Muscle of leg (tissue), 11 donors: ENCODE measurements around the gene SLC9A6. TPM values are rescaled to one million over a fixed set of nuclear protein-coding genes. Genes with fewer than 3 reads are reported as not detected.
A peak's percentile ranks its signal among the peaks of the same experiment; 100 is the strongest.

ENCODE experiments used
- DNase-seq: peaks from one replicate; pipeline ENCODE4 v3.0.0; 2013
- H3K27ac ChIP-seq: one replicate; pipeline ENCODE4 v1.5.1; 2013; ENCODE audit warnings: mild to moderate bottlenecking, low read length, control low read depth
- H3K27me3 ChIP-seq: one replicate; pipeline ENCODE4 v1.6.1; 2013; ENCODE audit warnings: low read length; ENCODE audit not compliant: control insufficient read depth, insufficient read depth
- H3K36me3 ChIP-seq: one replicate; pipeline ENCODE4 v1.6.1; 2013; ENCODE audit warnings: low read length; ENCODE audit not compliant: control insufficient read depth, insufficient read depth
- H3K4me1 ChIP-seq: one replicate; pipeline ENCODE4 v1.6.1; 2013; ENCODE audit warnings: low read length; ENCODE audit not compliant: control insufficient read depth, insufficient read depth
- H3K4me3 ChIP-seq: one replicate; pipeline ENCODE4 v1.5.1; 2013; ENCODE audit warnings: low read length, control low read depth
- H3K9me3 ChIP-seq: replicated peaks from 2 replicates; pipeline ENCODE4 v1.6.1; 2013; ENCODE audit warnings: low read depth, low read length; ENCODE audit not compliant: control insufficient read depth
- WGBS: methylation state at CpG from one replicate; pipeline ENCODE4 v1.1.5; 2013; ENCODE audit warnings: missing lambda C conversion rate; ENCODE audit not compliant: insufficient coverage; 5-methylcytosine and 5-hydroxymethylcytosine counted together
- polyA plus RNA-seq, 8 donors: library from polyadenylated mRNA; unstranded; fragments of 120-200 nt; gene quantifications; one replicate each; pipeline versions ENCODE4 v1.2.1 to v1.2.3, GENCODE V29; 2013; ENCODE audit warnings: inconsistent platforms in 1 of 8, low replicate concordance in 1 of 8; ENCODE audit not compliant: insufficient read length in 8 of 8, insufficient read depth in 1 of 8
- total RNA-seq: library from RNA; stranded (reverse); fragments of 120-200 nt; gene quantifications from one replicate; pipeline ENCODE4 v1.2.4, GENCODE V29; 2013

The SLC9A6 gene
- total and polyA plus RNA-seq, 9 donors: 6.6 to 8.9 (median 7.0) TPM

DNA sequence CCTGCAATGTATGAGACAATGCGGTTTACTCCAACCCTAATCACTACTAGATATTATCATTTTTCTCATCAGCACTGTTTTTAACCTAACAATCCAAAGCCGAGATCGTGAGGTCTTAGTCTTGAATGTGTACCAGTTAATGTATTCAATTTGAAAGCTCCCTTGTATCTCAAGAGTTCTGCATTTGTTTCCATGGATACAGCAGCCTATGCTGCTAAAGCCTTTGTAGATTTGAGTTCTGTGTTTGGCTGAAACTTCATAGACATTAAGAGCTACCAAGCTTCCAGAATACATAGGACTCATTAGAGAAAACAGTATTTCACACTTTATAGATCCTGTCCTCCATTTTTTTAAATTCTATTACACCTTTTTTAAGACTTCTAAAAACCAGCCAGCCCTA is 39.9 kb downstream of the SLC9A6 start:
- H3K27ac ChIP-seq: no peak overlapping the region
- no CpG with 5 or more reads among the region's 3 CpGs for WGBS
- H3K4me3 ChIP-seq: no peak overlapping the region
- peaks cover 12% of the 10 kb centered on the region for H3K27me3 ChIP-seq
- H3K9me3 ChIP-seq: no peaks in the 10 kb centered on the region
- H3K4me1 ChIP-seq: peaks cover 4% of the 10 kb centered on the region
- no peak for DNase-seq
- H3K36me3 ChIP-seq: no peaks in the 10 kb centered on the region

- Histone ChIP-seq H3K9me3 (no peaks in the 10 kb centered on the region), H3K27me3 (peaks cover 9% of the 10 kb centered on the region), H3K4me1 (peaks cover 12% of the 10 kb centered on the region), H3K36me3 (no peaks in the 10 kb centered on the region), H3K4me3 (no peak overlapping the region), H3K27ac (peak overlapping the region; percentile 90)
- peak; percentile 86 for DNase-seq
Measured at GRCh38 chrX:136028383-136028984, 43.2 kb downstream of the SLC9A6 start.

- H3K27ac ChIP-seq: peak overlapping the region; percentile 90
- peaks cover 17% of the 10 kb centered on the region for H3K4me1 ChIP-seq
- peaks cover 11% of the 10 kb centered on the region for H3K27me3 ChIP-seq
- H3K36me3 ChIP-seq: no peaks in the 10 kb centered on the region
- WGBS: no CpG with 5 or more reads among the region's 2 CpGs
- H3K4me3 ChIP-seq: no peak overlapping the region
- DNase-seq: peak; percentile 47
- H3K9me3 ChIP-seq: no peaks in the 10 kb centered on the region
Measured at GRCh38 chrX:136029766-136030165, 44.5 kb downstream of the SLC9A6 start.

DNA sequence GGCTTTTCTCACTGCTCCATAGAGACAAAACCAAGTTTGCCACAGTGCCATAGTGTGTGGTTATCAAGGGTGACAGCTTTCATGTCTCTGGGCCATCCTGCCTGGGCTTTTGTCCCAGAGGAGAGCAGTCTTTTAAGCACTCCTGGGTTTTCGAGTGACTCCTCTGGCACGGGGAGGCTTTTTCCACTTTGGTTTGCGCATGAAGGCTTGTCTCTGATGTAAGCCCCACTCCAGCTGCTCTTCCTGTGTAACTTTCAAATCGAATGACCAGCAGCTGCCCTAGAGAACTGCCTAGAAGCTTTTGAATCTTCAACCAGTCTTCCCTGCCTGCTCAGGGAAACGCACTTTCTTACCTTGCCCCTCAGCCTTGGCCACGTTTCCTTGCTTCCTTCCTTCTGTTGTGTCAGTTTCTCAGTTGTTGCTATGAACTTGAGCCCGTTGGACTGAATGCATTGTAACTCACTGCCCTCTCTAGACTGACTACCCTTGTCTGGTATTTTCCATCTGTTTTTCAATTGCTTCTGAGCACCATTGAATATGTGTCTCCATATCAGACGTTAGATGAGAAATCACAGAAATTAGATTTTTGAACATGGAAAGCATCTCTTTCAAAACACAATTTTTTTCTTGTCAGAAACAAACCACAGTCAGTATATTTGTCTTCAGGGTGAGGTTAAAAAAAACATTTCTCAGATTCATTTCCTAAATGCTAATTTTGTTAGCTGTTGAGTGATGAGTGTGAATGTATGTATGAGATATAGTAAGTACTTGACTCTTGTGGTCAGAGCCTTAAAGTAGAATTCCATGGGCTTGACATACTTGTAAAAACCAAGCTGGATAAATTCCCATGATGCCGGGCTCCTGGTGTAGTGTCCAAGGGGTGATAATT is 45.3 kb downstream of the SLC9A6 start:
- DNase-seq: peak; percentile 95
- Histone ChIP-seq H3K9me3 (no peaks in the 10 kb centered on the region), H3K4me1 (peaks cover 17% of the 10 kb centered on the region), H3K4me3 (no peak overlapping the region), H3K27me3 (peaks cover 11% of the 10 kb centered on the region), H3K27ac (peak overlapping the region; percentile 90), H3K36me3 (no peaks in the 10 kb centered on the region)
- 49% methylated on average over 7 of the region's 9 CpGs for WGBS

DNA sequence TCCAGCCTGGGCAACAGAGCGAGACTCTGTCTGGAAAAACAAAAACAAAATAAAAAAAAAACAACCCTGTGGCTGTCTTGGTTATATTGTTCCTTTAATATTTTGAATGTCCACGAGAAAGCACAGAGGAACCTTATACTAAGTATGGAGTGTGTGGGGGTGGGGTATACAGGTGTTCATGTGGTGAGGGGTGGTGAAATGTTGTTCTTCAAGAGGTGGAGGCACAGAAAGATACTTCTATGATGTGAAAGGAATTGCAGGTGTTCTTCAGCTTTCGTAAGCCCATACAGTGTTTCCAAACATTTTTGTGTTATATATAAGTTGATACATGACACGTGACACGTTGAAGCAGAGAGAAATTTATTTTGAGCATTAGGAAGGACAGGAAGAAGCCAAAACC is 46.4 kb downstream of the SLC9A6 start:
- Histone ChIP-seq H3K27ac (no peak overlapping the region), H3K36me3 (no peaks in the 10 kb centered on the region), H3K27me3 (peaks cover 13% of the 10 kb centered on the region), H3K4me1 (peaks cover 17% of the 10 kb centered on the region), H3K9me3 (no peaks in the 10 kb centered on the region), H3K4me3 (no peak overlapping the region)
- no peak for DNase-seq
- no CpG with 5 or more reads among the region's 5 CpGs for WGBS

DNA sequence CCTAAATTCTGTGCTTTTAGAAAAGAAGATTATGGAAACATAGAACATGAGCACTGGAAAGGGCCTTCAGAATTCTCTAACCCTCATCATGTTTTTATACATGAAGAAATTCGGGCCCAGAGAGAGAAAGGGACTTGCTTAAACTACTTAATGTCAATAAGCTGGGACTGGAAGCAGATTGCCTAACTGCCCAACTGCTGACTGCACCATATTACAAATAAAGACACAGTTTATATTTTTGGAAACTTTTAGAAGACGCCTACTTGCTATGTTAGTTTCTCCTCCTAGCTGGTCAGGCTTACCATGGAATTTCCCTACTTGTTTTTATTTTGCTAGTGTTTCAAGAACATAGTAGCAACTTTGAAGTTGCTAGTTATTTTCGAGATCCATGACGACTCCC is 47.1 kb downstream of the SLC9A6 start:
- peaks cover 13% of the 10 kb centered on the region for H3K27me3 ChIP-seq
- H3K4me3 ChIP-seq: no peak overlapping the region
- no peak overlapping the region for H3K27ac ChIP-seq
- peaks cover 17% of the 10 kb centered on the region for H3K4me1 ChIP-seq
- no peaks in the 10 kb centered on the region for H3K36me3 ChIP-seq
- H3K9me3 ChIP-seq: no peaks in the 10 kb centered on the region
- no CpG with 5 or more reads among the region's 4 CpGs for WGBS
- no peak for DNase-seq

GRCh38 chrX:136034668-136035067 is 49.4 kb downstream of the SLC9A6 start:
- H3K4me1 ChIP-seq: peaks cover 15% of the 10 kb centered on the region
- no peaks in the 10 kb centered on the region for H3K9me3 ChIP-seq
- peak; percentile 58 for DNase-seq
- peak overlapping the region; percentile 62 for H3K27ac ChIP-seq
- no CpG with 5 or more reads among the region's 1 CpG for WGBS
- peaks cover 9% of the 10 kb centered on the region for H3K27me3 ChIP-seq
- H3K36me3 ChIP-seq: no peaks in the 10 kb centered on the region
- no peak overlapping the region for H3K4me3 ChIP-seq

GRCh38 chrX:136035663-136036062 is 50.4 kb downstream of the SLC9A6 start:
- DNase-seq: no peak
- Histone ChIP-seq H3K36me3 (no peaks in the 10 kb centered on the region), H3K4me3 (no peak overlapping the region), H3K27ac (no peak overlapping the region), H3K4me1 (peaks cover 8% of the 10 kb centered on the region), H3K27me3 (peaks cover 6% of the 10 kb centered on the region), H3K9me3 (no peaks in the 10 kb centered on the region)
- WGBS: no CpG with 5 or more reads among the region's 1 CpG

DNA sequence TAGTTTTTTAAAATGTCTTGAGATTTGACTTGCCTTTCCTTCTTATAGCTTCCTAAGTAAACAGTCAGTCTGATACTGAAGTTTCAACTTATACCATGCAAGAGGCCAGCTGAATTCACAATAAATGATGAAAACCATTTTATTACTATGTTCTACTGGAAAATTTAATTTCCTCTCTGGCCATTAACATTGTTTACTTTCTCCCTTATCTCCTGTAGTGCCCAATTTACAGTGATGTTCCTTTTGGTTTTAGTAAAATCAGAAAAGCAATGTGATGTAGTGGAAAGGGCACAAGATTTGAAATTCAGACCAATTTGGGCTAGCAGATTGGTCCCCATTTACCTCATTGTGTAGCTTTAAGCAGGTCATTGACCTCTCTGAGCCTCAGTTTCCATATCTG is 54.2 kb downstream of the SLC9A6 start:
- Histone ChIP-seq H3K27ac (no peak overlapping the region), H3K9me3 (no peaks in the 10 kb centered on the region), H3K4me1 (no peaks in the 10 kb centered on the region), H3K4me3 (no peak overlapping the region), H3K27me3 (peaks cover 14% of the 10 kb centered on the region), H3K36me3 (peaks cover 8% of the 10 kb centered on the region)
- DNase-seq: no peak

DNA sequence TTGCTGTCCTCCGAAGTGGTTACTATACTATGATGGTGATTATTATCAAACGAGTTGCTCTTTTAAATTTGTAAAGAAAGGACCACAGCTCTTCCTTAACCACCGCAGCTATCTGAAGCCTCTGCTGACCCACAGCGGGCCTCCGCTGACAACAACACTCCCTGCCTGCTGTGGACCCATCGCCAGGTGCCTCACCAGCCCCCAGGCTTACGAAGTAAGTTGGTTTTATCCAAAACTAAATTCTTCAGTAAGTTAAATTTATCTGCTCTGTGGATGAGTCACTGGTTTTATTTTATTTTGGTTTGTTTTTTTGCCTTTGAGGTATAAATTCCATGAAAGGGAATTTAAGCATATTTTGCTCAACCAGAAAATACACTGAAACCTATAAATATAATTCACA is 54.7 kb downstream of the SLC9A6 start:
- Histone ChIP-seq H3K4me1 (no peaks in the 10 kb centered on the region), H3K27ac (no peak overlapping the region), H3K27me3 (peaks cover 14% of the 10 kb centered on the region), H3K36me3 (peaks cover 8% of the 10 kb centered on the region), H3K9me3 (no peaks in the 10 kb centered on the region), H3K4me3 (no peak overlapping the region)
- DNase-seq: no peak
- no CpG with 5 or more reads among the region's 7 CpGs for WGBS
